Upper lobe of left lung (tissue), 6 donors: Measurements from ENCODE around the gene SEL1L3. TPM values are rescaled to one million over a fixed set of nuclear protein-coding genes. Genes with fewer than 3 reads are reported as not detected.

Experiments used
- ATAC-seq, 2 donors: fragments of 200-7000 bp; cut with Tn5 transposase; one replicate each; pipeline ENCODE4 v1.9.1; 2022; ENCODE audit warnings: mild to moderate bottlenecking in 2 of 2, moderate library complexity in 2 of 2; ENCODE audit not compliant: low FRiP score in 2 of 2
- DNase-seq, 2 donors: peaks; one replicate each; pipeline ENCODE4 v3.0.0-alpha.2; 2019 to 2020
- H3K27ac ChIP-seq, 4 donors: fragments of 200-600 bp; sonication (generic); one replicate each; pipeline ENCODE4 v1.5.1; 2016 to 2019
- H3K27me3 ChIP-seq, 4 donors: fragments of 200-600 bp; sonication (generic); one replicate each; pipeline ENCODE4 v1.5.1; 2017 to 2019
- H3K36me3 ChIP-seq, 4 donors: fragments of 200-600 bp; sonication (generic); one replicate each; pipeline ENCODE4 v1.5.1; 2016 to 2019
- H3K4me1 ChIP-seq, 4 donors: fragments of 200-600 bp; sonication (generic); one replicate each; pipeline ENCODE4 v1.5.1; 2018 to 2019
- H3K4me3 ChIP-seq, 4 donors: fragments of 200-600 bp; sonication (generic); one replicate each; pipeline ENCODE4 v1.5.1; 2017 to 2019; ENCODE audit warnings: mild to moderate bottlenecking in 2 of 4, moderate library complexity in 1 of 4
- H3K9me3 ChIP-seq, 4 donors: fragments of 200-600 bp; sonication (generic); one replicate each; pipeline ENCODE4 v1.5.1; 2018 to 2019
- EP300 ChIP-seq, 4 donors: sonication (generic); formaldehyde crosslinking; IDR thresholded peaks; one replicate each; pipeline ENCODE4 v1.5.1; 2017; ENCODE audit warnings: antibody characterized with exemption in 4 of 4, control low read depth in 2 of 4
- POLR2A ChIP-seq, 4 donors: fragments of 450-650 bp; IDR thresholded peaks; one replicate each; pipeline ENCODE4 v1.5.1; 2016 to 2017; ENCODE audit warnings: antibody characterized with exemption in 4 of 4, mild to moderate bottlenecking in 2 of 4
- POLR2AphosphoS5 ChIP-seq, 2 donors: sonication (generic); formaldehyde crosslinking; IDR thresholded peaks; one replicate each; pipeline ENCODE4 v1.5.1; 2017; ENCODE audit warnings: antibody characterized with exemption in 2 of 2
- WGBS, 2 donors: methylation state at CpG; one replicate each; pipeline ENCODE4 v1.1.5; 2017 to 2018; 5-methylcytosine and 5-hydroxymethylcytosine counted together
- total RNA-seq, 6 donors: library from RNA; depleted of rRNA in 4 of 6; stranded (reverse); fragments of >200 nt in 4 of 6; gene quantifications; one replicate each; pipeline versions ENCODE4 v1.1.0 to v1.2.1, GENCODE V29; 2016 to 2021
- TF ChIP-seq, protein P1 (sequence below), 6 experiments: fragments of 450-650 bp in 4 of 6; fragments of 200-600 bp in 2 of 6; sonication (generic) in 2 of 6; IDR thresholded peaks; one replicate each; pipeline ENCODE4 v1.5.1; 2016 to 2019; ENCODE audit warnings: antibody characterized with exemption in 6 of 6
- donor health status: DM: no; HTN: no; CAD: no; lungs with moderate emphysema.
- donor health status: DM: no; HTN: yes; CAD: no; lungs with severe emphysema.

Gene SEL1L3
- total RNA-seq, 6 donors from 2014 or later: 41.7 to 197 (median 64.7) TPM

- Histone ChIP-seq H3K27ac (no peak overlapping the region), H3K4me1 (peaks cover 0 to 11% (median 3%) of the 10 kb centered on the region in 4 donors), H3K9me3 (no peaks in the 10 kb centered on the region), H3K36me3 (peaks cover 0 to 21% (median 11%) of the 10 kb centered on the region in 4 donors), H3K4me3 (no peak overlapping the region), H3K27me3 (no peaks in the 10 kb centered on the region)
- no peak for DNase-seq
- WGBS, 2 donors: 73 to 81% methylated on average over 4 of the region's 4 CpGs
- ATAC-seq: no peak
- TF ChIP-seq EP300 (IDR thresholded peaks at IDR 0.05) (no peak), POLR2AphosphoS5 (IDR thresholded peaks at IDR 0.05) (no peak), POLR2A (IDR thresholded peaks at IDR 0.05) (no peak)
- TF ChIP-seq, protein P1, sequence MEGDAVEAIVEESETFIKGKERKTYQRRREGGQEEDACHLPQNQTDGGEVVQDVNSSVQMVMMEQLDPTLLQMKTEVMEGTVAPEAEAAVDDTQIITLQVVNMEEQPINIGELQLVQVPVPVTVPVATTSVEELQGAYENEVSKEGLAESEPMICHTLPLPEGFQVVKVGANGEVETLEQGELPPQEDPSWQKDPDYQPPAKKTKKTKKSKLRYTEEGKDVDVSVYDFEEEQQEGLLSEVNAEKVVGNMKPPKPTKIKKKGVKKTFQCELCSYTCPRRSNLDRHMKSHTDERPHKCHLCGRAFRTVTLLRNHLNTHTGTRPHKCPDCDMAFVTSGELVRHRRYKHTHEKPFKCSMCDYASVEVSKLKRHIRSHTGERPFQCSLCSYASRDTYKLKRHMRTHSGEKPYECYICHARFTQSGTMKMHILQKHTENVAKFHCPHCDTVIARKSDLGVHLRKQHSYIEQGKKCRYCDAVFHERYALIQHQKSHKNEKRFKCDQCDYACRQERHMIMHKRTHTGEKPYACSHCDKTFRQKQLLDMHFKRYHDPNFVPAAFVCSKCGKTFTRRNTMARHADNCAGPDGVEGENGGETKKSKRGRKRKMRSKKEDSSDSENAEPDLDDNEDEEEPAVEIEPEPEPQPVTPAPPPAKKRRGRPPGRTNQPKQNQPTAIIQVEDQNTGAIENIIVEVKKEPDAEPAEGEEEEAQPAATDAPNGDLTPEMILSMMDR (IDR thresholded peaks at IDR 0.05): no peak
These were observed 91.1 kb downstream of the SEL1L3 start for GRCh38 chr4:25771672-25772071.

DNA sequence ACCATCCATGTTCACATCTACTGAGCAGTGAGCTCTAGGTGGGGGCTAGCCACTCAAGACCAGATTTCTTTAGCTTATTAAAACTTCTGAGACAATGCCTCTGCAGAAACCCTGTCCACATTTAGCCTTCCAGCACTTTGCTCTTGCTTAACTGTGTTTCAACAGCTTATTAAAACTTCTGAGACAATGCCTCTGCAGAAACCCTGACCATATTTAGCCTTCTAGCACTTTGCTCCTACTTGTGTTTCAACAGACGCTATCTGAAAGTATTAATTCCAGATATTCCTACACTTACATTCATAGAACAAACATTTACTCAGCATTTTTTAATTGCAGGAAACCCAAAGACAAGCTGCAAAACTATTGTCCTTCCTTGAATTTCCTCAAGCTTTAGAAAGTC is 91.9 kb downstream of the SEL1L3 start:
- 56 to 67% methylated on average over 1 of the region's 1 CpG for WGBS, 2 donors
- peaks cover 0 to 14% (median 3%) of the 10 kb centered on the region in 4 donors for H3K4me1 ChIP-seq
- DNase-seq (no peak), ATAC-seq (no peak)
- H3K36me3 ChIP-seq: peaks cover 0 to 22% (median 11%) of the 10 kb centered on the region in 4 donors
- H3K4me3 ChIP-seq: no peak overlapping the region
- no peaks in the 10 kb centered on the region for H3K27me3 ChIP-seq
- TF ChIP-seq POLR2AphosphoS5 (IDR thresholded peaks at IDR 0.05) (no peak), EP300 (IDR thresholded peaks at IDR 0.05) (no peak), POLR2A (IDR thresholded peaks at IDR 0.05) (no peak)
- TF ChIP-seq, protein P1 (IDR thresholded peaks at IDR 0.05): no peak
- no peak overlapping the region for H3K27ac ChIP-seq
- no peaks in the 10 kb centered on the region for H3K9me3 ChIP-seq

GRCh38 chr4:25769251-25769650 is 93.5 kb downstream of the SEL1L3 start:
- TF ChIP-seq POLR2AphosphoS5 (IDR thresholded peaks at IDR 0.05) (no peak), POLR2A (IDR thresholded peaks at IDR 0.05) (no peak), EP300 (IDR thresholded peaks at IDR 0.05) (no peak)
- TF ChIP-seq, protein P1 (IDR thresholded peaks at IDR 0.05): no peak
- H3K27me3 ChIP-seq: no peaks in the 10 kb centered on the region
- no peaks in the 10 kb centered on the region for H3K9me3 ChIP-seq
- peaks cover 0 to 14% (median 3%) of the 10 kb centered on the region in 4 donors for H3K4me1 ChIP-seq
- 75 to 76% methylated on average over 4 of the region's 4 CpGs for WGBS, 2 donors
- ATAC-seq (peak in 1 of 2 donors; percentile 37), DNase-seq (no peak)
- peaks cover 0 to 27% (median 24%) of the 10 kb centered on the region in 4 donors for H3K36me3 ChIP-seq
- no peak overlapping the region for H3K27ac ChIP-seq
- no peak overlapping the region for H3K4me3 ChIP-seq

DNA sequence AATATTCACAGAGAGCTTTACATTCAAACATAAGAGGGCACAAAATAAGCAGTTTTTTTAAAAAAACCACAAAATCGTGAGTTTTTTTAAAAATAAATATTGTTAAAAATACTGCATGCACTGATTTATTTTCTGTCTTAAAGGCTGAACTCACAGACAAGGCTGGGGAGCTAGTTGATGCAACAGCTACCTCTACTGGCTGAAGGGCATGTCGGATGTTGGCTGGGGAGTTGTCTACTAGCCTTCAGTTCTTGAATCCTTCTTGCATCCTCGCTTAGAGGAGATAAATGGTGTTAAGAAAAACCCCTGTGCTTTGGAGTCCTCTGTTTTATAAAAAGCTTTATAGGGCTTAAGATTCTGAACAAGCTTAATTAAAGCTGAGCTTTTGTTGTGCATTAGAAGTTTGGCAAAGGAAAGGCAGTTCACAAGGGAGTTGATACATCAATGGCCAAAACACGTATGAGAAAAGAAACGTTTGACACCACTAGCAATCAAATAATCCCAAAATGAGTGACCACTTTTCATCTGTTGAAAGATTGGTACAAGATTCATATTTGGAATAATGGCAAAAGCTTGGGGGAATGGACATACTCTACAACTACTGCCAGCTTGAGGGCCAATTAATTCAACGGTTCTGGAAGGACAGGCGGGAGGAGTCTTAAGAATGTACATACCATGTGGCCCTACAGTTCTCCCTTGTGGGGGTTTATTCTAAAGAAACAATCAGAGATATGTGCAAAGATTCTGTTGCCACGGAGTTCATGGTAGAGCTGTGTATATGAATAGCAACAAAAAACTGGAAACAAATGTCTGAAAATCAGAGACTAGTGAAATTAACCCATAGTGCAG is 94.7 kb downstream of the SEL1L3 start:
- Histone ChIP-seq H3K36me3 (peaks cover 0 to 37% (median 26%) of the 10 kb centered on the region in 4 donors), H3K9me3 (no peaks in the 10 kb centered on the region), H3K27me3 (no peaks in the 10 kb centered on the region), H3K4me1 (peaks cover 0 to 14% (median 3%) of the 10 kb centered on the region in 4 donors), H3K27ac (no peak overlapping the region), H3K4me3 (no peak overlapping the region)
- DNase-seq (peak in 1 of 2 donors; percentile 63), ATAC-seq (peak; percentile 76 to 78)
- WGBS, 2 donors: 60 to 64% methylated on average over 8 of the region's 8 CpGs
- TF ChIP-seq, protein P1 (IDR thresholded peaks at IDR 0.05): peak in 5 of 6 experiments; percentile 13 to 53 (median 47)
- TF ChIP-seq POLR2A (IDR thresholded peaks at IDR 0.05): no peak
